Astrocyte of the cerebellum (primary cell): Measurements from ENCODE around the gene SLC9A5.

Source experiments
- DNase-seq: peaks from one replicate; pipeline ENCODE4 v3.0.0-alpha.2; 2011; ENCODE audit warnings: low read depth
- H3K4me3 ChIP-seq: 2 replicates; pipeline ENCODE4 v1.5.1; 2011; ENCODE audit warnings: mild to moderate bottlenecking, low read depth, low read length, moderate library complexity
- in situ Hi-C: cut with HindIII; loops from 2 replicates; pipeline ENCODE4 v1.10.0; 2017; ENCODE audit warnings: low sequenced_read_pairs
- TF ChIP-seq, protein P1 (sequence below): IDR thresholded peaks from 2 replicates; pipeline ENCODE4 v1.5.1; 2012; ENCODE audit warnings: low read length, low read depth, moderate library complexity, mild to moderate bottlenecking; ENCODE audit errors: missing control alignments

The SLC9A5 gene

DNA sequence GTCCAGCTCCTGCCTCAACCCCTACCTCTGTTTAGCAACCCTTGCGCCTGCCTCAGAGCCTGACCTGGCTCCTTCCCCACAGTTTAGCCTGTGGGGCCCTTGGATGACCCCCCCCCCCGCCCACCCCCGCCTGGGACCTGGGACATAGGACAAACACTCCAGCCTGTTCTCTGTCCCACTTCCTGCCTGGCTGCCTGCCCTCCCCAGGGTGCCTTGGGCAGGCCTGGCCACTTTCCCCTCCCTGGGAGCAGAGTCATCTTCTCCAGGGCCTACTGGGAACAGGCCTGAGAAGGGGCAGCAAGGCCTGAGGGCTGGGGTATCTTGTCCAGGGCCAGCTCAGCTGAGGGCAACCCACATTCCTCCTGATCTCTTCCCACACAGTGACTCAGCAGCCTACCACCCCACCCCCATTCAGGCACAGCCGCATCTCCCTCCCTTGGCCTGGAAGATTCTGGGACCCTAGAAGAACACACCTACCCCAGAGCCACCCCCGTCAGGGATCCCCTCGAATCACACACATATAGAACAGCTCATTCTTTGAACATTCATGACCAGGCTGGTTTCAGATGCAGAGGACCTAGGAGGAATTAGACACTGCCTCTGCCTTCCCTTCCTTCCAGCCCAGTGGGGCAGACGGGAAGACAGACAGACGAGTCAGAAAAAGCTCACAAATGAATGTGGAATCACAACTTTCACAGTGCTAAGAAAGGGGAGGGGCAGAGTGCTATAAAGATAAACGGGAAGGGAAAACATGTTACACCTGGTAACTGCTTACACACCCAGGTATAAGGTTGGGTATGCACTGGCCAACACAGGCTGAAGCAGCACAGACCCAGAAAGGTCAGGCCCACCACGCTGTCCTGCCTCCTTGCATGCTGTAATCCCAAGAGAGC is 7.5 kb upstream of the SLC9A5 start:
- no peak overlapping the region for H3K4me3 ChIP-seq

DNA sequence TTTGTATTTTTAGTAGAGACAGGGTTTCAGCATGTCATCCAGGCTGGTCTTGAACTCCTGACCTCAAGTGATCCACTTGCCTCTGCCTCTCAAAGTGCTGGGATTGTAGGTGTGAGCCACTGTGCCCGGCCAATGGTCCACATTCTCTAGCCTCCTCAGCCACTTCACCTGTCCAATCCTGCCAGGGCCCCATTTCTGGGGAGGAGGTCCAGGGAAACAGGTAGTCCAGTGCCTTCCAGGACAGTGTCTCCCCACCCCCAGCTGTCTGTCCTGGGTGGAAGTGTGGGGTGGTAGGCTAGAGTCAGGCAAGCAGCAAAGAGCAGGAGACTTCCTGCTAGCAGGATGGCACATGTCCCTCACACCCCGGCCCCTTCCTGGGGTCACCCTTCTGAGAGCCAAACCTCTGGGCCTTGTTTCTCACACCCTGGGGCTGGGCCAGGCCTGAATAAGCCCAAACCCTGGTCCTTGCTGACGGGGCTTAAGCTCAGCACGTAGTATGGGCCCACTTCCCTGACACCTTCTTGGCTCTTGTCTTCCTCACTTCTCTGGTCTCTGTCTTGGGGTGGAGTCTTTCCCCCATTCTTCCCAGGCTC is 6.5 kb upstream of the SLC9A5 start:
- DNase-seq, result no peak
- H3K4me3 ChIP-seq, result no peak overlapping the region
- TF ChIP-seq, protein P1, sequence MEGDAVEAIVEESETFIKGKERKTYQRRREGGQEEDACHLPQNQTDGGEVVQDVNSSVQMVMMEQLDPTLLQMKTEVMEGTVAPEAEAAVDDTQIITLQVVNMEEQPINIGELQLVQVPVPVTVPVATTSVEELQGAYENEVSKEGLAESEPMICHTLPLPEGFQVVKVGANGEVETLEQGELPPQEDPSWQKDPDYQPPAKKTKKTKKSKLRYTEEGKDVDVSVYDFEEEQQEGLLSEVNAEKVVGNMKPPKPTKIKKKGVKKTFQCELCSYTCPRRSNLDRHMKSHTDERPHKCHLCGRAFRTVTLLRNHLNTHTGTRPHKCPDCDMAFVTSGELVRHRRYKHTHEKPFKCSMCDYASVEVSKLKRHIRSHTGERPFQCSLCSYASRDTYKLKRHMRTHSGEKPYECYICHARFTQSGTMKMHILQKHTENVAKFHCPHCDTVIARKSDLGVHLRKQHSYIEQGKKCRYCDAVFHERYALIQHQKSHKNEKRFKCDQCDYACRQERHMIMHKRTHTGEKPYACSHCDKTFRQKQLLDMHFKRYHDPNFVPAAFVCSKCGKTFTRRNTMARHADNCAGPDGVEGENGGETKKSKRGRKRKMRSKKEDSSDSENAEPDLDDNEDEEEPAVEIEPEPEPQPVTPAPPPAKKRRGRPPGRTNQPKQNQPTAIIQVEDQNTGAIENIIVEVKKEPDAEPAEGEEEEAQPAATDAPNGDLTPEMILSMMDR, result no peak
- in situ Hi-C loops, result no loop called here

More for the DNA sequence above, 7.5 kb upstream of the SLC9A5 start:
- DNase-seq, result no peak
- TF ChIP-seq, protein P1, result no peak
- in situ Hi-C loops, result no loop called here

DNA sequence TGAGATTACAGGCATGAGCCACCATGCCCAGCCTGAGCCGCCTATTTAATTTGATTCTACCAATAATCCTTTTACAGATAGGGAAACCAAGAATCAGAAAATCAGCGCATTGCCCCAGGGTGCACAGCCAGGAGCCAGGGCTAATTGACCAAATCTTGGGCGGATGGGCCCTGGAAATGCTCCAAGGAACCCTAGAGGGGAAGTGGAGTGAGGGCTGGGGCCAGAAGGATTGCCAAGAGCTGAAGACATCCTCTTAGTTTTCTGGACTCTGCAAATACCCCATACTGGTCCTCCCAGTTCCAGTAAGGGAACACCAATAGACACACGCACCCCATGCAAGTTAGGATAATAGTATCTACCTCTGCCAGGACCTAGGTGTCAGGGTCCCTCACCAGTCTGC is 5.3 kb upstream of the SLC9A5 start:
- in situ Hi-C loops, result no loop called here
- DNase-seq, result no peak

DNA sequence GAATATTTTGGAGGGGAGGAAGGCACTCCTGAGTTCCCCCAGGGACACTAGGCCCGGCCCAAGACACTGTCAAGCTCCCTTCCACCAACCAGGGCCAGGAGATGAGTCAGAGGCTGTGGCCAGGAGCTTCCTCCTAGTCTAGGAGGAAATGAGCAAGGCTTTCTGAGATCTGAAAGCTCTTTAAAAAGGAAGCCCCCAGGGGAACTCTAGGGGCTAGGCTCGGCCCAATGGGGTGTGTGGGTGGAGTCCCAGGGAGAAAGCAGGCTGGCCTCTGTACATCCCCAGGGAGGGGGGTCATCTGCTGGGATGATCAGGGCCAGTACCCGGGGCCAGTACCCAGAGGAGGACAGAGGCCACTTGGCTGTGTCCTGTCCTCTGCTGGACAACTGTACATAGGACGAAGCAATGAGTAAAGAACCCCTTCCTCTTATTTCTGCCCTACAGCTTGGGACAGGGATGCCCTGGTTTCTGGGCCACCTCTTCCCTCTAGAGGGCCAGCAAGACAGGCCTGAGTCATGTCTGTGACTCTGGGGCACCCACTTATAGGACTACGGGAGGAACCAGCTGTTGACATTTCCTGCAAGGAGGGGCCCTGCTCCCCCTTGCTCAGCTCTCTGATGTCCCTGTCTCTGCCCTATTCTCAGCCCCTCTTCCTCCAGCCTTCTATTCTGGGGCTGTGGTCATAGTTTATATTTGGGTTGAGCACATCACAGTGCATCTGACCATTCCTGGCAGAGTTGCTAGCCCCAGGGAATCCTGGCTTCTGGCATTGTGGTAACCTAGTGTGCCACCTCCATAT is 4.2 kb upstream of the SLC9A5 start:
- TF ChIP-seq, protein P1, result no peak
- H3K4me3 ChIP-seq, result peak overlapping the region; percentile 91
- peak; percentile 53 for DNase-seq
- in situ Hi-C loops, result no loop called here

More for the DNA sequence above, 5.3 kb upstream of the SLC9A5 start:
- no peak overlapping the region for H3K4me3 ChIP-seq
- TF ChIP-seq, protein P1, result no peak

DNA sequence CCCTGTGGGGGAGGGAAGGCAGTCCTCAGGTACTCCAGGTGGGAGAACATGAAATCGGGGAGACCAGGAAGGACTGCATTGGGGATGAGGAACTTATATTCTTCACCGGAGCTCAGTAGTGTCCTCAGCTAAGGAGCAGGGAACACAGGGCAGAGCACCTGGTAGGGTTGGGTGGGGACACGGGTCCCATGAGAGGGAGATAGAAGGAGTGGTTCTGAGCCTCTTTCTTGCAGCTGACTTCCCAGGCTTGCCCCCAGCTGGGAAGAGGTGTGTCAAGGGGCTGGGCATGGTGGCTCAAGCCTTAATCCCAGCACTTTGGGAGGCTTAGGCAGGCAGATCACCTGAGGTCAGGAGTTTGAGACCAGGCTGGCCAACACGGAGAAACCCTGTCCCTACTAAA is 3.6 kb upstream of the SLC9A5 start:
- no peak for DNase-seq
- TF ChIP-seq, protein P1, result no peak
- in situ Hi-C loops, result no loop called here
- peak overlapping the region; percentile 91 for H3K4me3 ChIP-seq

DNA sequence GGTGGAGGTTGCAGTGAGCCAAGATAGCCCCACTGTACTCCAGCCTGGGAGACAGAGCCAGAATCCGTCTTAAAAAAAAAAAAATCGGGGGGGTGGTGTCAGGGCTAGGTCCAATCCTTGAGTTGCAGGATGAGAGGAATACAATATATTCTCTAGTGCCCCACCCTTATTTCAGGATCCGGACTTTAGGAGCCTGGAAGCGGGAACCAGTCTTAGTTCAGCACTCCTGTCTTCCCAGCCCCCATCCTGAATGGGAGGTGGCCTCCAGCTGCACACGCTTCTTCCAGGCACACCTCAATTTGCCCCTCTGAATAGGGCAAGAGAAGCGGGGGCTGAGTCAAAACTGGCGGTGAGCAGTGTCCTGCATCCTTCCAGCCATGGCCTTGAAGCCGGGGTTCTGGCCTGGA is 3.1 kb upstream of the SLC9A5 start:
- DNase-seq, result no peak
- in situ Hi-C loops, result no loop called here
- H3K4me3 ChIP-seq, result peak overlapping the region; percentile 91
- TF ChIP-seq, protein P1, result no peak
